ENCODE data around the gene FAAH.

FAAH gene

GRCh38 chr1:46438346-46438745 is 44.2 kb downstream of the FAAH start:
- no peak for DNase-seq (ENCODE audit: low read depth)
- TF ChIP-seq CTCF (IDR thresholded peaks at IDR 0.05; ENCODE audit: control insufficient read depth, insufficient read depth, low read depth, low read length, missing control alignments): no peak

GRCh38 chr1:46440478-46440877 is 46.4 kb downstream of the FAAH start:
- DNase-seq (ENCODE audit: low read depth): no peak
- TF ChIP-seq CTCF (IDR thresholded peaks at IDR 0.05; ENCODE audit: control insufficient read depth, insufficient read depth, low read depth, low read length, missing control alignments): no peak
- no peak overlapping the region for H3K4me3 ChIP-seq (ENCODE audit: control insufficient read depth, low read depth, low read length)

More at GRCh38 chr1:46438346-46438745, 44.2 kb downstream of the FAAH start:
- no peak overlapping the region for H3K4me3 ChIP-seq (ENCODE audit: control insufficient read depth, low read depth, low read length)

GRCh38 chr1:46442317-46443161 is 48.4 kb downstream of the FAAH start:
- peak; percentile 34 for DNase-seq (ENCODE audit: low read depth)
- H3K4me3 ChIP-seq (ENCODE audit: control insufficient read depth, low read depth, low read length): peak overlapping the region; percentile 43
- peak; percentile 92 for TF ChIP-seq CTCF (IDR thresholded peaks at IDR 0.05; ENCODE audit: control insufficient read depth, insufficient read depth, low read depth, low read length, missing control alignments)

- TF ChIP-seq CTCF (IDR thresholded peaks at IDR 0.05; ENCODE audit: control insufficient read depth, insufficient read depth, low read depth, low read length, missing control alignments): no peak
- H3K4me3 ChIP-seq (ENCODE audit: control insufficient read depth, low read depth, low read length): no peak overlapping the region
- DNase-seq (ENCODE audit: low read depth): no peak
These were observed 50.3 kb downstream of the FAAH start for GRCh38 chr1:46444466-46444865.

GRCh38 chr1:46445773-46446256 is 51.7 kb downstream of the FAAH start:
- DNase-seq (ENCODE audit: low read depth): no peak
- no peak overlapping the region for H3K4me3 ChIP-seq (ENCODE audit: control insufficient read depth, low read depth, low read length)
- peak; percentile 6 for TF ChIP-seq CTCF (IDR thresholded peaks at IDR 0.05; ENCODE audit: control insufficient read depth, insufficient read depth, low read depth, low read length, missing control alignments)

- peak; percentile 98 for TF ChIP-seq CTCF (IDR thresholded peaks at IDR 0.05; ENCODE audit: control insufficient read depth, insufficient read depth, low read depth, low read length, missing control alignments)
- DNase-seq (ENCODE audit: low read depth): no peak
- H3K4me3 ChIP-seq (ENCODE audit: control insufficient read depth, low read depth, low read length): no peak overlapping the region
These were observed 52.8 kb downstream of the FAAH start for GRCh38 chr1:46446646-46447498.
